PC-3 (cell line): Measurements from ENCODE around the gene NAB1. TPM values are rescaled to one million over a fixed set of nuclear protein-coding genes. Genes with fewer than 3 reads are reported as not detected.

Source experiments
- ATAC-seq: fragments of 200-7000 bp; cut with Tn5 transposase; 2 replicates; pipeline ENCODE4 v1.9.1; 2020; ENCODE audit warnings: mild to moderate bottlenecking, moderate library complexity
- BruUV-seq: library from RNA; stranded (reverse); fragments of 400-500 nt; replicated peaks from 2 replicates; lab custom pipeline; 2021; lab: Mats Ljungman, UMichigan
- CTCF ChIA-PET: fragments of 300-600 bp; sonication (Branson Sonifier 250); formaldehyde crosslinking; loops from one replicate; lab custom pipeline; 2022; ENCODE audit warnings: antibody characterized with exemption; lab: Charles Lee
- POLR2A ChIA-PET: fragments of 300-600 bp; sonication (Branson Sonifier 250); formaldehyde crosslinking; loops from one replicate; lab custom pipeline; 2022; ENCODE audit warnings: antibody characterized with exemption; ENCODE audit not compliant: unreplicated experiment; lab: Charles Lee
- DNase-seq: peaks from one replicate; pipeline ENCODE4 v3.0.0-alpha.2; 2015
- H2AFZ ChIP-seq: fragments of 300-600 bp; sonication (generic); 2 replicates; pipeline ENCODE4 v1.6.0; 2016; ENCODE audit warnings: antibody characterized with exemption, low read length
- H3F3A ChIP-seq: fragments of 300-600 bp; sonication (generic); one replicate; pipeline ENCODE4 v1.6.0; 2017; ENCODE audit warnings: antibody characterized with exemption, low read length, control low read depth, mild to moderate bottlenecking; ENCODE audit not compliant: unreplicated experiment
- H3K27ac ChIP-seq: fragments of 300-600 bp; sonication (generic); 2 replicates; pipeline ENCODE4 v1.5.1; 2016; ENCODE audit warnings: mild to moderate bottlenecking, low read length
- H3K27me3 ChIP-seq: fragments of 300-600 bp; sonication (generic); 2 replicates; pipeline ENCODE4 v1.6.1; 2016; ENCODE audit warnings: low read length, mixed read lengths
- H3K36me3 ChIP-seq: fragments of 300-600 bp; sonication (generic); 2 replicates; pipeline ENCODE4 v1.6.1; 2016; ENCODE audit warnings: low read depth, mixed run types, low read length, mixed read lengths
- H3K4me1 ChIP-seq: fragments of 300-600 bp; sonication (generic); 2 replicates; pipeline ENCODE4 v1.5.1; 2016; ENCODE audit warnings: low read length; ENCODE audit not compliant: insufficient read depth
- H3K4me2 ChIP-seq: fragments of 300-600 bp; sonication (generic); 2 replicates; pipeline ENCODE4 v1.6.0; 2016; ENCODE audit warnings: low read length
- H3K4me3 ChIP-seq: fragments of 300-600 bp; sonication (generic); 2 replicates; pipeline ENCODE4 v1.5.1; 2016; ENCODE audit warnings: mild to moderate bottlenecking, low read length, mixed read lengths
- H3K79me2 ChIP-seq: fragments of 300-600 bp; sonication (generic); 2 replicates; pipeline ENCODE4 v1.6.1; 2017; ENCODE audit warnings: low read length, mixed read lengths
- H3K9ac ChIP-seq: fragments of 300-600 bp; sonication (generic); 2 replicates; pipeline ENCODE4 v1.6.0; 2016; ENCODE audit warnings: mild to moderate bottlenecking, low read length
- H3K9me2 ChIP-seq: fragments of 300-600 bp; sonication (generic); replicated peaks from 2 replicates; pipeline ENCODE4 v1.6.1; 2016; ENCODE audit warnings: mixed run types, low read length, mixed read lengths
- H3K9me3 ChIP-seq: fragments of 300-600 bp; sonication (generic); 2 replicates; pipeline ENCODE4 v1.6.1; 2016; ENCODE audit warnings: low read length, mixed read lengths
- H4K20me1 ChIP-seq: fragments of 300-600 bp; sonication (generic); 2 replicates; pipeline ENCODE4 v1.6.1; 2016; ENCODE audit warnings: low read length, mixed read lengths
- CTCF ChIP-seq: fragments of 300-600 bp; sonication (generic); conservative IDR thresholded peaks from 2 replicates; pipeline ENCODE4 v1.5.1; 2017; ENCODE audit warnings: antibody characterized with exemption, low read depth, mild to moderate bottlenecking, low read length
- EZH2 ChIP-seq: fragments of 300-600 bp; sonication (generic); IDR thresholded peaks from one replicate; pipeline ENCODE4 v1.6.1; 2017; ENCODE audit warnings: antibody characterized with exemption, mild to moderate bottlenecking, low read length; ENCODE audit not compliant: unreplicated experiment
- EZH2phosphoT487 ChIP-seq: fragments of 300-600 bp; sonication (generic); IDR thresholded peaks from 2 replicates; pipeline ENCODE4 v1.6.1; 2018; ENCODE audit warnings: mild to moderate bottlenecking, antibody characterized with exemption, low read length, borderline replicate concordance
- intact Hi-C: fragments of 100-400 bp; cut with micrococcal nuclease; formaldehyde crosslinking; loops from 2 replicates; pipeline ENCODE4 v1.9.0; 2023
- total RNA-seq: library from RNA; depleted of rRNA; stranded (reverse); fragments of >200 nt; gene quantifications from 2 replicates; pipeline ENCODE4 v1.2.3, GENCODE V29; 2014

NAB1 gene
- total RNA-seq, 1 experiment from 2014 or later = 23.1 TPM

DNA sequence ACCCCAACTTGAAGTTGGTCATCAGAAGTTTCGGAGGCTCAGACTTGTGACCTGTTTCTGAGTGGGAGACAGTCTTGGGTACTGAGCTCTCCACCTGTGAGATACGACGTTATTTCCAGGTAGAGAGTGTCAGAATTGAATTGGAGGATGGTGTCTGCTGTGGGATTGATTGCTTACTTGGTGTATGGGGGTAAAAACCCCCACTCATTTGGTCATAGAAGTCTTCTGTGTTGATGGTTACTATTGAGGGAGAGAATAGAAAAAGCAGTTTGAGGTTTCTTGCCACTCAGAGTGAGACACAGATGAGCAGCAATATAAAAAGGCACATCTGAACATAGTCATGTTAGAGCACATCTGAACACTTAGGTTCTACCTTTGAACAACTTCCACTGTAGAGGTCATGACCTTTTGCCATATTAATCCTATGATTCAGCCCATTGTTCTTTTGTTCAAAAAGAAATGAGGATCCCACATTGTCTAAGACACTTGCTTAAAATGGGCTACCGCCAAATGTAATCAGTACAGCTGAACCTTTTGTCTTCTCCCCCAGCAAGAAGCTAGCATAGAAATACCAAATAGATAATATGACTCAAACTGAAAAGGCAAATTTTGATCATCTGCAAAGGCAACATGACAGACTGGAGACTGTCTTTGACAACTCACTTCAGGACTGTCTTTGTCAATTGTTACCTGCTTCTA lies 73.3 kb downstream of the NAB1 start:
- Histone ChIP-seq H3K4me3 (no peak overlapping the region), H3K4me1 (peaks cover 39% of the 10 kb centered on the region), H3K79me2 (no peaks in the 10 kb centered on the region), H3K27me3 (no peaks in the 10 kb centered on the region), H3K9me2 (no peaks in the 10 kb centered on the region), H3K4me2 (no peak overlapping the region), H3K36me3 (no peaks in the 10 kb centered on the region), H3K9me3 (no peaks in the 10 kb centered on the region), H3K27ac (no peak overlapping the region), H2AFZ (no peak overlapping the region), H3K9ac (no peak overlapping the region), H3F3A (peaks cover 6% of the 10 kb centered on the region), H4K20me1 (no peaks in the 10 kb centered on the region)
- intact Hi-C loops = no loop called here
- TF ChIP-seq EZH2phosphoT487 (no peak), CTCF (no peak), EZH2 (no peak)
- ChIA-PET POLR2A (no interaction called here), CTCF (no interaction called here)
- no TSS peak for BruUV-seq
- ATAC-seq (no peak), DNase-seq (peak; percentile 17)

- ATAC-seq = no peak
- no TSS peak for BruUV-seq
- Histone ChIP-seq H3K79me2 (no peaks in the 10 kb centered on the region), H3K27ac (no peak overlapping the region), H2AFZ (no peak overlapping the region), H3K27me3 (no peaks in the 10 kb centered on the region), H3K9me2 (no peaks in the 10 kb centered on the region), H4K20me1 (no peaks in the 10 kb centered on the region), H3K4me1 (peaks cover 32% of the 10 kb centered on the region), H3F3A (peaks cover 6% of the 10 kb centered on the region), H3K4me3 (no peak overlapping the region), H3K9me3 (no peaks in the 10 kb centered on the region), H3K36me3 (no peaks in the 10 kb centered on the region), H3K4me2 (no peak overlapping the region), H3K9ac (no peak overlapping the region)
- intact Hi-C loops = no loop called here
- no peak for DNase-seq
- CTCF ChIA-PET = no interaction called here
- no peak for TF ChIP-seq CTCF
- no peak for TF ChIP-seq EZH2phosphoT487
- no peak for TF ChIP-seq EZH2
- POLR2A ChIA-PET = no interaction called here
Observed at GRCh38 chr2:190722835-190723234, 74.0 kb downstream of the NAB1 start.

GRCh38 chr2:190723397-190724090 lies 74.7 kb downstream of the NAB1 start:
- no peak overlapping the region for H2AFZ ChIP-seq
- H3K27me3 ChIP-seq = no peaks in the 10 kb centered on the region
- no TSS peak for BruUV-seq
- ChIA-PET POLR2A (no interaction called here), CTCF (no interaction called here)
- H3K4me3 ChIP-seq = no peak overlapping the region
- no peaks in the 10 kb centered on the region for H3K79me2 ChIP-seq
- H4K20me1 ChIP-seq = no peaks in the 10 kb centered on the region
- H3K4me2 ChIP-seq = peak overlapping the region; percentile 12; the same call in 1 of the 2 replicates
- TF ChIP-seq EZH2phosphoT487 (no peak), EZH2 (no peak), CTCF (no peak)
- ATAC-seq = no peak
- no peak overlapping the region for H3K27ac ChIP-seq
- no peaks in the 10 kb centered on the region for H3K9me3 ChIP-seq
- H3K9ac ChIP-seq = no peak overlapping the region
- no peaks in the 10 kb centered on the region for H3K36me3 ChIP-seq
- no peak for DNase-seq
- peaks cover 25% of the 10 kb centered on the region for H3K4me1 ChIP-seq
- H3K9me2 ChIP-seq = no peaks in the 10 kb centered on the region
- intact Hi-C loops = no loop called here
- peaks cover 6% of the 10 kb centered on the region for H3F3A ChIP-seq
